Endothelial cell of umbilical vein (primary cell): Measurements from ENCODE around the gene RAD52. TPM values are rescaled to one million over a fixed set of nuclear protein-coding genes. Genes with fewer than 3 reads are reported as not detected.

Experiments
- BruUV-seq: library from RNA; stranded (reverse); fragments of 400-500 nt; replicated peaks from 2 replicates; lab custom pipeline; 2021; lab: Mats Ljungman, UMichigan
- CTCF ChIA-PET: fragments of 300-600, 350-600 bp; sonication (Branson Sonifier 250); formaldehyde crosslinking; loops from one replicate; lab custom pipeline; 2021; ENCODE audit warnings: antibody characterized with exemption, inconsistent platforms; lab: Charles Lee
- POLR2A ChIA-PET: fragments of 300-600, 350-600 bp; sonication (Branson Sonifier 250); formaldehyde crosslinking; loops from one replicate; lab custom pipeline; 2021; ENCODE audit warnings: antibody characterized with exemption, inconsistent platforms; lab: Charles Lee
- DNase-seq: peaks from one replicate; pipeline ENCODE4 v3.0.0-alpha.2; 2011; ENCODE audit warnings: low read depth, low spot score
- FAIRE-seq: peaks from 2 replicates; lab custom pipeline; 2011; peaks lifted over from hg19 to GRCh38; lab: Jason Lieb, UNC
- H2AFZ ChIP-seq: 2 replicates; pipeline ENCODE4 v1.6.0; 2012; ENCODE audit warnings: low read depth, low read length, control low read depth, inconsistent platforms
- H3K27ac ChIP-seq: 2 replicates; pipeline ENCODE4 v1.5.1; 2011; ENCODE audit warnings: low read depth, mild to moderate bottlenecking, control low read depth, low read length, moderate library complexity; ENCODE audit not compliant: insufficient read depth
- H3K27me3 ChIP-seq, 2 experiments: 2 replicates each; pipeline versions ENCODE4 v1.6.0 to v1.6.1; 2011; ENCODE audit warnings: low read length in 2 of 2, mixed read lengths in 1 of 2; ENCODE audit not compliant: control insufficient read depth in 2 of 2, insufficient read depth in 2 of 2
- H3K36me3 ChIP-seq, 2 experiments: 2 replicates in 1 of 2; 3 replicates in 1 of 2; pipeline ENCODE4 v1.5.1; 2011; ENCODE audit warnings: low read length in 2 of 2, mild to moderate bottlenecking in 1 of 2, moderate library complexity in 1 of 2; ENCODE audit not compliant: control insufficient read depth in 2 of 2, insufficient read depth in 2 of 2; ENCODE audit errors: extremely low read depth in 1 of 2
- H3K4me1 ChIP-seq: 3 replicates; pipeline ENCODE4 v1.5.1; 2011; ENCODE audit warnings: mild to moderate bottlenecking, low read length; ENCODE audit not compliant: control insufficient read depth, insufficient read depth; ENCODE audit errors: extremely low read depth
- H3K4me2 ChIP-seq: 2 replicates; pipeline ENCODE4 v1.6.1; 2011; ENCODE audit warnings: low read length, control low read depth, mixed read lengths; ENCODE audit not compliant: insufficient read depth
- H3K4me3 ChIP-seq, 3 experiments: fragments of 200-600 bp in 1 of 3; sonication (generic), shearing (Covaris generic) in 1 of 3; replicated peaks in 1 of 3; 2 replicates each; pipeline ENCODE4 v1.5.1; 2011 to 2016; ENCODE audit warnings: control low read depth in 3 of 3, low read length in 3 of 3, mild to moderate bottlenecking in 2 of 3, inconsistent platforms in 1 of 3, low read depth in 1 of 3, moderate library complexity in 1 of 3; ENCODE audit not compliant: insufficient read depth in 1 of 3
- H3K79me2 ChIP-seq: 2 replicates; pipeline ENCODE4 v1.6.0; 2012; ENCODE audit warnings: low read length, inconsistent platforms; ENCODE audit not compliant: control insufficient read depth, insufficient read depth
- H3K9ac ChIP-seq: replicated peaks from 2 replicates; pipeline ENCODE3; 2011; ENCODE audit warnings: low read length, control low read depth; ENCODE audit not compliant: insufficient read depth; ENCODE audit errors: extremely low read depth
- H3K9me1 ChIP-seq: replicated peaks from 3 replicates; pipeline ENCODE4 v1.6.0; 2011; ENCODE audit warnings: mild to moderate bottlenecking, low read length; ENCODE audit not compliant: control insufficient read depth, insufficient read depth; ENCODE audit errors: extremely low read depth
- H3K9me3 ChIP-seq: replicated peaks from 2 replicates; pipeline ENCODE4 v1.5.1; 2012; ENCODE audit warnings: low read length, inconsistent platforms; ENCODE audit not compliant: control insufficient read depth, insufficient read depth
- H4K20me1 ChIP-seq: replicated peaks from 2 replicates; pipeline ENCODE3; 2011; ENCODE audit warnings: mild to moderate bottlenecking, low read length; ENCODE audit not compliant: control insufficient read depth, insufficient read depth; ENCODE audit errors: extremely low read depth
- CTCF ChIP-seq, 2 donors: IDR thresholded peaks; 1 replicate in 1 of 2; 2 replicates in 1 of 2; pipeline ENCODE4 v1.5.1; 2011; ENCODE audit warnings: low read length in 2 of 2, mild to moderate bottlenecking in 2 of 2, moderate library complexity in 2 of 2, control low read depth in 1 of 2, inconsistent platforms in 1 of 2, low read depth in 1 of 2; ENCODE audit not compliant: insufficient read depth in 1 of 2; ENCODE audit errors: extremely low read depth in 1 of 2
- EZH2 ChIP-seq: IDR thresholded peaks from 2 replicates; pipeline ENCODE4 v1.6.1; 2012; ENCODE audit warnings: borderline replicate concordance, low read depth, mild to moderate bottlenecking, moderate library complexity, low read length, inconsistent platforms; ENCODE audit not compliant: severe bottlenecking
- FOS ChIP-seq: IDR thresholded peaks from 2 replicates; pipeline ENCODE4 v1.6.1; 2011; ENCODE audit warnings: mild to moderate bottlenecking, low read length, moderate library complexity, borderline replicate concordance; ENCODE audit not compliant: insufficient read depth
- GATA2 ChIP-seq: IDR thresholded peaks from 2 replicates; pipeline ENCODE4 v1.7.0; 2011; ENCODE audit warnings: low read depth, mild to moderate bottlenecking, moderate library complexity, mixed read lengths, low read length; ENCODE audit not compliant: insufficient read length, insufficient read depth
- JUN ChIP-seq: IDR thresholded peaks from 2 replicates; pipeline ENCODE4 v1.6.1; 2011; ENCODE audit warnings: borderline replicate concordance, low read depth; ENCODE audit not compliant: insufficient read length, insufficient read depth
- MAX ChIP-seq: IDR thresholded peaks from 2 replicates; pipeline ENCODE4 v1.6.1; 2011; ENCODE audit not compliant: insufficient read depth, insufficient read length
- MYC ChIP-seq: IDR thresholded peaks from one replicate; pipeline ENCODE4 v1.6.1; 2011; ENCODE audit warnings: mild to moderate bottlenecking, low read depth, low read length
- POLR2A ChIP-seq: IDR thresholded peaks from 2 replicates; pipeline ENCODE4 v1.6.1; 2012; ENCODE audit warnings: low read depth, mild to moderate bottlenecking, control low read depth, low read length
- POLR2AphosphoS5 ChIP-seq: IDR thresholded peaks from 2 replicates; pipeline ENCODE4 v1.6.1; 2012; ENCODE audit warnings: low read depth, mild to moderate bottlenecking, control low read depth, low read length, moderate library complexity; ENCODE audit not compliant: insufficient read depth
- dilution Hi-C: fragments of 300-500 bp; cut with MboI; formaldehyde crosslinking; loops from one replicate; pipeline ENCODE4 v1.15.0; 2019; ENCODE audit warnings: low sequenced_read_pairs; ENCODE audit not compliant: extremely low pct_ligation_motif_present
- intact Hi-C: fragments of 100-400 bp; cut with micrococcal nuclease; formaldehyde crosslinking; loops from one replicate; pipeline ENCODE4 v1.10.0; 2022
- polyA plus RNA-seq, 4 experiments: library from polyadenylated mRNA; depleted of rRNA in 3 of 4; stranded (reverse) in 3 of 4; unstranded in 1 of 4; fragments of >200 nt; gene quantifications; 2 replicates each; pipeline versions ENCODE4 v1.2.1 to v1.2.3, GENCODE V29; 2011 to 2012; ENCODE audit warnings: missing spikeins in 1 of 4
- total RNA-seq: library from RNA; stranded (reverse); gene quantifications from 2 replicates; pipeline ENCODE4 v1.2.3, GENCODE V29; 2021

RAD52 gene
- total and polyA plus RNA-seq, 2 donors (not counting 3 experiments of a cell fraction or from before 2014, with no cell fraction given) = 9.4 to 16.1 TPM

- POLR2A ChIA-PET = no interaction called here
- DNase-seq = no peak
- Histone ChIP-seq H3K27me3 (no peaks in the 10 kb centered on the region), H3K4me2 (no peak overlapping the region), H3K4me3 (no peak overlapping the region), H4K20me1 (no peaks in the 10 kb centered on the region), H3K36me3 (no peaks in the 10 kb centered on the region), H3K9me1 (no peaks in the 10 kb centered on the region), H3K4me1 (peaks cover 6% of the 10 kb centered on the region), H2AFZ (no peak overlapping the region), H3K9me3 (no peaks in the 10 kb centered on the region), H3K79me2 (peaks cover 27% of the 10 kb centered on the region), H3K27ac (no peak overlapping the region), H3K9ac (no peak overlapping the region)
- FAIRE-seq = no peak
- intact Hi-C loops = no loop called here
- dilution Hi-C loops = no loop called here
- no TSS peak for BruUV-seq
- no peak for TF ChIP-seq FOS
- no peak for TF ChIP-seq EZH2
- TF ChIP-seq MAX = no peak
- no peak for TF ChIP-seq CTCF (IDR thresholded peaks at IDR 0.05; ENCODE audit: extremely low read depth in 1 of 2, insufficient read depth in 1 of 2, low read depth in 1 of 2, low read length in 2 of 2)
- TF ChIP-seq GATA2 = no peak
- TF ChIP-seq POLR2AphosphoS5 = no peak
- no peak for TF ChIP-seq JUN
- TF ChIP-seq POLR2A = no peak
- no peak for TF ChIP-seq MYC
- CTCF ChIA-PET = interaction anchor here (4.0 kb wide), 1 partner anchor 149 kb away, joined by 19 read pairs; no protein-coding TSS in a partner anchor
Observed at GRCh38 chr12:944211-944610, 5.3 kb downstream of the RAD52 start.
